SK-N-SH (cell line): ENCODE data around the gene CHKB. TPM values are rescaled to one million over a fixed set of nuclear protein-coding genes. Genes with fewer than 3 reads are reported as not detected.

Source experiments
- CTCF ChIA-PET: fragments of 300-600, 350-600 bp; formaldehyde crosslinking; extraction: SDS; loops from one replicate; lab custom pipeline; 2021; lab: Yijun Ruan, JAX
- POLR2A ChIA-PET: fragments of 350-600 bp; sonication (Branson Sonifier 250); formaldehyde crosslinking; extraction: SDS; loops from one replicate; lab custom pipeline; 2020; ENCODE audit warnings: antibody characterized with exemption, inconsistent platforms; lab: Yijun Ruan, JAX
- DNase-seq: peaks from one replicate; pipeline ENCODE4 v3.0.0; 2012
- H2AFZ ChIP-seq: fragments of 200-600 bp; sonication (generic); 2 replicates; pipeline ENCODE4 v1.8.1; 2016; ENCODE audit warnings: antibody characterized with exemption, mild to moderate bottlenecking, low read depth
- H3F3A ChIP-seq: fragments of 200-600 bp; sonication (generic); replicated peaks from 2 replicates; pipeline ENCODE3; 2016; ENCODE audit warnings: antibody characterized with exemption, mild to moderate bottlenecking; ENCODE audit not compliant: insufficient read depth
- H3K27ac ChIP-seq, 2 experiments: fragments of 200-500 bp in 1 of 2; fragments of 200-600 bp in 1 of 2; sonication (Bioruptor generic) in 1 of 2; sonication (generic), shearing (Covaris generic) in 1 of 2; 2 replicates each; pipeline versions ENCODE4 v1.5.1 to v1.6.1; 2014 to 2016; ENCODE audit warnings: low read depth in 2 of 2, inconsistent platforms in 1 of 2, low read length in 1 of 2, mild to moderate bottlenecking in 1 of 2, mixed read lengths in 1 of 2
- H3K27me3 ChIP-seq: fragments of 200-600 bp; sonication (generic), shearing (Covaris generic); 2 replicates; pipeline ENCODE4 v1.6.1; 2016; ENCODE audit warnings: mixed run types; ENCODE audit not compliant: insufficient read depth
- H3K36me3 ChIP-seq, 2 experiments: fragments of 200-500 bp in 1 of 2; fragments of 200-600 bp in 1 of 2; sonication (Bioruptor generic) in 1 of 2; sonication (generic) in 1 of 2; replicated peaks in 1 of 2; 2 replicates each; pipeline versions ENCODE3 to v1.5.1; 2014 to 2016; ENCODE audit warnings: low read length in 1 of 2, mild to moderate bottlenecking in 1 of 2; ENCODE audit not compliant: insufficient read depth in 2 of 2, control insufficient read depth in 1 of 2
- H3K4me1 ChIP-seq, 2 experiments: fragments of 200-500 bp in 1 of 2; fragments of 200-600 bp in 1 of 2; sonication (Bioruptor generic) in 1 of 2; sonication (generic), shearing (Covaris generic) in 1 of 2; 2 replicates each; pipeline versions ENCODE4 v1.5.1 to v1.6.1; 2014 to 2016; ENCODE audit warnings: low read depth in 1 of 2, low read length in 1 of 2, mixed run types in 1 of 2; ENCODE audit not compliant: insufficient read depth in 2 of 2, control insufficient read depth in 1 of 2
- H3K4me2 ChIP-seq: fragments of 200-600 bp; sonication (generic), shearing (Covaris generic); 2 replicates; pipeline ENCODE4 v1.6.1; 2017; ENCODE audit warnings: mixed run types
- H3K4me3 ChIP-seq, 2 experiments: fragments of 200-500 bp in 1 of 2; fragments of 200-600 bp in 1 of 2; sonication (Bioruptor generic) in 1 of 2; sonication (generic), shearing (Covaris generic) in 1 of 2; 2 replicates each; pipeline versions ENCODE4 v1.5.1 to v1.8.1; 2014 to 2016; ENCODE audit warnings: low read depth in 2 of 2, inconsistent platforms in 1 of 2, low read length in 1 of 2, mild to moderate bottlenecking in 1 of 2, mixed read lengths in 1 of 2, moderate library complexity in 1 of 2
- H3K79me2 ChIP-seq: fragments of 200-600 bp; sonication (generic); 2 replicates; pipeline ENCODE4 v1.8.1; 2017; ENCODE audit warnings: mild to moderate bottlenecking; ENCODE audit not compliant: insufficient read depth
- H3K9ac ChIP-seq: fragments of 200-600 bp; sonication (generic); 2 replicates; pipeline ENCODE4 v1.6.1; 2017; ENCODE audit warnings: mixed run types
- H3K9me2 ChIP-seq: fragments of 200-600 bp; sonication (generic); 2 replicates; pipeline ENCODE4 v1.6.1; 2017; ENCODE audit warnings: mixed run types
- H3K9me3 ChIP-seq: fragments of 200-600 bp; sonication (generic); 2 replicates; pipeline ENCODE4 v1.6.1; 2017; ENCODE audit warnings: mixed run types, mild to moderate bottlenecking, moderate library complexity
- H4K20me1 ChIP-seq: fragments of 200-600 bp; sonication (generic); 2 replicates; pipeline ENCODE4 v1.6.1; 2017; ENCODE audit warnings: mild to moderate bottlenecking, mixed run types; ENCODE audit not compliant: insufficient read depth
- ELF1 ChIP-seq: IDR thresholded peaks from 2 replicates; pipeline ENCODE4 v1.4.0; 2012
- EP300 ChIP-seq, 2 experiments: IDR thresholded peaks; 2 replicates each; pipeline versions ENCODE4 v1.4.0 to v1.6.1; 2012; ENCODE audit warnings: borderline replicate concordance in 1 of 2, low read depth in 1 of 2, low read length in 1 of 2
- FOSL2 ChIP-seq: IDR thresholded peaks from 2 replicates; pipeline ENCODE4 v1.4.0; 2012; ENCODE audit warnings: low read depth, mild to moderate bottlenecking, moderate library complexity, borderline replicate concordance
- FOXM1 ChIP-seq: IDR thresholded peaks from 2 replicates; pipeline ENCODE4 v1.4.0; 2012; ENCODE audit warnings: low read depth, mild to moderate bottlenecking
- GATA2 ChIP-seq: sonication (generic); formaldehyde crosslinking; IDR thresholded peaks from 2 replicates; pipeline ENCODE4 v1.5.0; 2020; ENCODE audit warnings: mild to moderate bottlenecking, missing genetic modification reagents
- NFIC ChIP-seq: IDR thresholded peaks from 2 replicates; pipeline ENCODE4 v1.4.0; 2012; ENCODE audit warnings: borderline replicate concordance
- POLR2AphosphoS5 ChIP-seq: IDR thresholded peaks from 2 replicates; pipeline ENCODE4 v1.6.1; 2012; ENCODE audit warnings: low read depth, low read length
- RAD21 ChIP-seq: IDR thresholded peaks from 2 replicates; pipeline ENCODE4 v1.6.1; 2012; ENCODE audit warnings: mild to moderate bottlenecking, low read length
- SIN3A ChIP-seq: IDR thresholded peaks from 2 replicates; pipeline ENCODE4 v1.6.1; 2012; ENCODE audit warnings: low read depth, mild to moderate bottlenecking, low read length, moderate library complexity, borderline replicate concordance
- SMC3 ChIP-seq: IDR thresholded peaks from 2 replicates; pipeline ENCODE4 v1.6.1; 2012; ENCODE audit warnings: low read depth, low read length, improper control_type of control experiment
- WGBS: methylation state at CpG from one replicate; pipeline ENCODE4 v1.1.6; 2017; ENCODE audit warnings: low lambda C conversion rate; 5-methylcytosine and 5-hydroxymethylcytosine counted together
- polyA plus RNA-seq, 3 experiments: library from polyadenylated mRNA; depleted of rRNA; stranded (reverse); fragments of >200 nt; gene quantifications; 2 replicates each; pipeline ENCODE4 v1.2.3, GENCODE V29; 2012
- TF ChIP-seq, protein P1 (sequence below): IDR thresholded peaks from 2 replicates; pipeline ENCODE4 v1.6.1; 2012; ENCODE audit warnings: mild to moderate bottlenecking, low read depth, low read length, moderate library complexity
- TF ChIP-seq, protein P2 (sequence below): fragments of 200-600 bp; sonication (generic); IDR thresholded peaks from 2 replicates; pipeline ENCODE4 v1.6.1; 2017; ENCODE audit warnings: antibody characterized with exemption, mild to moderate bottlenecking, moderate library complexity
- TF ChIP-seq, protein P3 (sequence below): IDR thresholded peaks from 2 replicates; pipeline ENCODE4 v1.4.0; 2012; ENCODE audit warnings: low read depth, borderline replicate concordance

The CHKB gene
- polyA plus RNA-seq, 1 of the 3 experiments (the other 2 are of a cell fraction) = 39.6 TPM

DNA sequence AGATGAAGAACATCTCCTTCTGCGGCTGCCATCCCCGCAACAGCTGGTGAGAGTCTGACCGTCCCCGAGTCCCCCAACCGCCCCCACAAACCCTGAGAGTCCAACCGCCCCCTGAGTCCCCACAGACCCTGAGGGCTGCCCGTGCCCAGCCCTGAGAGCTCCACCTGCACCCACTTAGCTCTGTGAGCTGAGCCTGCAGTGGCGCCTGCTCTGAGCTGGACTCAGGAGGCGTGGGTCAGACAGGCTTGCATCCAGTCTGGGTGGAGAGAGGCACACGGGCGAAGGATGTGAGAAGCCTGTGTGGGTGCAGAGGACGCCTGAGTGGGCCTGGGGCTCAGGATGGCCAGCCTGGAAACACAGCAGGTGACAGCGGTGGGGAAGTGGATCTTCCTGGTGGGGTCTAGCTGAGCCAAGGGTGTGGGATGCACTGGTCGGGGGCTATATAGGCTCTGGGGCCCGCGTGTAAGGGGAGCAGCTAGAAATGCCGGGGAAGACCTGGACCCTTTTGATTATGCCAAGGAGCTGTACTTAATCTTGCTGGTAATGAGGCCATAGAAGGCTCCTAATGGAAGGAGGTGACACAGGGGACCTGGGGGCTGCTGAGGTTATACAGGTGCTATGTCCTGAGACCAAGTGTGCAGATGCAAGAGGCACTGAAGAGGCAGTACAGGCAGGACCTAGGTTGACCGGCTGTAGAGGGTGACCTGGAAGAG is 24.5 kb upstream of the CHKB start (continued):
- TF ChIP-seq, protein P1, sequence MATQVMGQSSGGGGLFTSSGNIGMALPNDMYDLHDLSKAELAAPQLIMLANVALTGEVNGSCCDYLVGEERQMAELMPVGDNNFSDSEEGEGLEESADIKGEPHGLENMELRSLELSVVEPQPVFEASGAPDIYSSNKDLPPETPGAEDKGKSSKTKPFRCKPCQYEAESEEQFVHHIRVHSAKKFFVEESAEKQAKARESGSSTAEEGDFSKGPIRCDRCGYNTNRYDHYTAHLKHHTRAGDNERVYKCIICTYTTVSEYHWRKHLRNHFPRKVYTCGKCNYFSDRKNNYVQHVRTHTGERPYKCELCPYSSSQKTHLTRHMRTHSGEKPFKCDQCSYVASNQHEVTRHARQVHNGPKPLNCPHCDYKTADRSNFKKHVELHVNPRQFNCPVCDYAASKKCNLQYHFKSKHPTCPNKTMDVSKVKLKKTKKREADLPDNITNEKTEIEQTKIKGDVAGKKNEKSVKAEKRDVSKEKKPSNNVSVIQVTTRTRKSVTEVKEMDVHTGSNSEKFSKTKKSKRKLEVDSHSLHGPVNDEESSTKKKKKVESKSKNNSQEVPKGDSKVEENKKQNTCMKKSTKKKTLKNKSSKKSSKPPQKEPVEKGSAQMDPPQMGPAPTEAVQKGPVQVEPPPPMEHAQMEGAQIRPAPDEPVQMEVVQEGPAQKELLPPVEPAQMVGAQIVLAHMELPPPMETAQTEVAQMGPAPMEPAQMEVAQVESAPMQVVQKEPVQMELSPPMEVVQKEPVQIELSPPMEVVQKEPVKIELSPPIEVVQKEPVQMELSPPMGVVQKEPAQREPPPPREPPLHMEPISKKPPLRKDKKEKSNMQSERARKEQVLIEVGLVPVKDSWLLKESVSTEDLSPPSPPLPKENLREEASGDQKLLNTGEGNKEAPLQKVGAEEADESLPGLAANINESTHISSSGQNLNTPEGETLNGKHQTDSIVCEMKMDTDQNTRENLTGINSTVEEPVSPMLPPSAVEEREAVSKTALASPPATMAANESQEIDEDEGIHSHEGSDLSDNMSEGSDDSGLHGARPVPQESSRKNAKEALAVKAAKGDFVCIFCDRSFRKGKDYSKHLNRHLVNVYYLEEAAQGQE = no peak
- TF ChIP-seq ELF1 = no peak
- no peak for TF ChIP-seq GATA2
- TF ChIP-seq, protein P2, sequence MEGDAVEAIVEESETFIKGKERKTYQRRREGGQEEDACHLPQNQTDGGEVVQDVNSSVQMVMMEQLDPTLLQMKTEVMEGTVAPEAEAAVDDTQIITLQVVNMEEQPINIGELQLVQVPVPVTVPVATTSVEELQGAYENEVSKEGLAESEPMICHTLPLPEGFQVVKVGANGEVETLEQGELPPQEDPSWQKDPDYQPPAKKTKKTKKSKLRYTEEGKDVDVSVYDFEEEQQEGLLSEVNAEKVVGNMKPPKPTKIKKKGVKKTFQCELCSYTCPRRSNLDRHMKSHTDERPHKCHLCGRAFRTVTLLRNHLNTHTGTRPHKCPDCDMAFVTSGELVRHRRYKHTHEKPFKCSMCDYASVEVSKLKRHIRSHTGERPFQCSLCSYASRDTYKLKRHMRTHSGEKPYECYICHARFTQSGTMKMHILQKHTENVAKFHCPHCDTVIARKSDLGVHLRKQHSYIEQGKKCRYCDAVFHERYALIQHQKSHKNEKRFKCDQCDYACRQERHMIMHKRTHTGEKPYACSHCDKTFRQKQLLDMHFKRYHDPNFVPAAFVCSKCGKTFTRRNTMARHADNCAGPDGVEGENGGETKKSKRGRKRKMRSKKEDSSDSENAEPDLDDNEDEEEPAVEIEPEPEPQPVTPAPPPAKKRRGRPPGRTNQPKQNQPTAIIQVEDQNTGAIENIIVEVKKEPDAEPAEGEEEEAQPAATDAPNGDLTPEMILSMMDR = no peak
- TF ChIP-seq, protein P3, sequence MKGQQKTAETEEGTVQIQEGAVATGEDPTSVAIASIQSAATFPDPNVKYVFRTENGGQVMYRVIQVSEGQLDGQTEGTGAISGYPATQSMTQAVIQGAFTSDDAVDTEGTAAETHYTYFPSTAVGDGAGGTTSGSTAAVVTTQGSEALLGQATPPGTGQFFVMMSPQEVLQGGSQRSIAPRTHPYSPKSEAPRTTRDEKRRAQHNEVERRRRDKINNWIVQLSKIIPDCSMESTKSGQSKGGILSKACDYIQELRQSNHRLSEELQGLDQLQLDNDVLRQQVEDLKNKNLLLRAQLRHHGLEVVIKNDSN = no peak
- no peak for TF ChIP-seq NFIC
- no peak for TF ChIP-seq SMC3

DNA sequence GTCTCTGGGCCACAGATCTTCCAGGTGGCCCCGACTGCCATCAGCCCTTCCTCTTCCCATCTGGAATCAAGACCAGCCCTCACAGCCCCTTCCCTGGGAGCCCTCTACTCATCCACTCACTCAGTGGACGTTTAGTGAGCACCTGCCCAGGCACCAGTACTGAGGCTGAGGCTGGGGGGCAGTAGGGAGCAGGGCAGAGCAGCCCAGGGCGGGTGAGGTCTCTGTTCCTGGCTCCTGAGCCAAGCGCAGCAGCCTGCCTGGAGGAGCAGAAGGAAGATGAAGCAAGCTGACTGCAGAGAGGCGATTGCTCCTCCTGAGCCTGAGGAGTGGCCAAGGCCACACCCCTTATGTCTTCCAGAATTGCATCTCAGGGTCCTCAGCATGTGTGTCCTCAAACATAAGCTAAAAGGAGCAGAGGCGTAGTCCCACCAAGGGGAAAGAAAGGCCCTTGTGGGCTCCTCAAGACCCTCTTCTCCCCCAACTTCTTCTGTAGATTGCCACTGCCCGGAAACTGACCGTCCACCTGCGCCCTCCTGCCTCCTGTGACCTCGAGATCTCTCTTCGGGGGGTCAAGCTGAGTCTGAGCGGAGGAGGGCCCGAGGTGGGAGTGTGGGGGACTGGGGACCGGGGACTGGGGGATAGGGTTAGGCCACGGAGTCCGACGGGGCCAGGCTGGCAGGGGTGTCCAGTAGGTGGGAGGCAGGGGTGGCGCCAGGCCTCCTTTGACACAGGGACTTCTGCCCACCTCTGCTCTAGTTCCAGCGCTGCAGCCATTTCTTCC is 23.7 kb upstream of the CHKB start:
- no peak overlapping the region for H3K27ac ChIP-seq
- ChIA-PET CTCF (interaction anchor here (1.9 kb wide), 1 partner anchor 14 kb away, joined by 12 read pairs; no protein-coding TSS in a partner anchor), POLR2A (interaction anchor here (1.2 kb wide), 1 partner anchor 28 kb away, joined by 3 read pairs; no protein-coding TSS in a partner anchor)
- DNase-seq = no peak
- no peak overlapping the region for H3K9ac ChIP-seq
- H4K20me1 ChIP-seq = no peaks in the 10 kb centered on the region
- no peak overlapping the region for H2AFZ ChIP-seq
- no peaks in the 10 kb centered on the region for H3K79me2 ChIP-seq
- H3K4me1 ChIP-seq = peaks cover 0 to 7% of the 10 kb centered on the region in 2 experiments; a peak in 1 of 4 replicates
- H3K9me2 ChIP-seq = no peaks in the 10 kb centered on the region
- H3K4me3 ChIP-seq = no peak overlapping the region
- H3K4me2 ChIP-seq = no peak overlapping the region
- no peaks in the 10 kb centered on the region for H3K27me3 ChIP-seq
- no peaks in the 10 kb centered on the region for H3F3A ChIP-seq
- H3K36me3 ChIP-seq = no peaks in the 10 kb centered on the region
- no peaks in the 10 kb centered on the region for H3K9me3 ChIP-seq
- WGBS = 75% methylated on average over 18 of the region's 19 CpGs
- TF ChIP-seq FOXM1 (no peak), RAD21 (no peak), POLR2AphosphoS5 (no peak), SIN3A (no peak), FOSL2 (no peak), ELF1 (no peak), GATA2 (no peak), EP300 (IDR thresholded peaks at IDR 0.05; ENCODE audit: borderline replicate concordance in 1 of 2, low read depth in 1 of 2, low read length in 1 of 2) (no peak)
- TF ChIP-seq, protein P1 = no peak
- TF ChIP-seq, protein P3 = no peak
- TF ChIP-seq, protein P2 = no peak
